Loucy (cell line): ENCODE measurements around the gene CNKSR1.

ENCODE experiments used
- EZH2phosphoT487 ChIP-seq: fragments of 200-600 bp; IDR thresholded peaks from 2 replicates; pipeline ENCODE4 v1.6.1; 2018; ENCODE audit warnings: antibody characterized with exemption, mild to moderate bottlenecking, moderate library complexity, borderline replicate concordance
- TF ChIP-seq, protein P1 (sequence below): fragments of 200-600 bp; sonication (generic); conservative IDR thresholded peaks from 2 replicates; pipeline ENCODE4 v1.5.1; 2014; ENCODE audit warnings: mild to moderate bottlenecking, antibody characterized with exemption, low read length

DNA sequence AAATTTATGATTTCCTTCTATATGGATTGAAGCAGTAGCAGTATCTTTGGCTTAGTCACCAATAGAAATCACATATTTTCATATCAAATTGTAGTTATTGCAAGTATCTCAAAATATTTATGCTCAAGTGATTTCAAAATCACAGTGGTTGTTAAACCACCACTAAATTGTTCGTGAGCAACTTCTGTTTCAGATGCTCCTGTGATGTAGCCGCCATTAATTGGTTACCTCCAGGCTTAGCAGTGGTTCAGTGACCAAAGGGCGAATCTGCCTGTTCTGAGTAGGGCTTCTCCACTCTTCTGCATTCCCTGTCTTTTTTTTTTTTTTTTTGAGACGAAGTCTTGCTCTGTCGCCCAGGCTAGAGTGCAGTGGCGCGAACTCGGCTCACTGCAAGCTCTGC, 1.9 kb upstream of the CNKSR1 start:
- TF ChIP-seq, protein P1, sequence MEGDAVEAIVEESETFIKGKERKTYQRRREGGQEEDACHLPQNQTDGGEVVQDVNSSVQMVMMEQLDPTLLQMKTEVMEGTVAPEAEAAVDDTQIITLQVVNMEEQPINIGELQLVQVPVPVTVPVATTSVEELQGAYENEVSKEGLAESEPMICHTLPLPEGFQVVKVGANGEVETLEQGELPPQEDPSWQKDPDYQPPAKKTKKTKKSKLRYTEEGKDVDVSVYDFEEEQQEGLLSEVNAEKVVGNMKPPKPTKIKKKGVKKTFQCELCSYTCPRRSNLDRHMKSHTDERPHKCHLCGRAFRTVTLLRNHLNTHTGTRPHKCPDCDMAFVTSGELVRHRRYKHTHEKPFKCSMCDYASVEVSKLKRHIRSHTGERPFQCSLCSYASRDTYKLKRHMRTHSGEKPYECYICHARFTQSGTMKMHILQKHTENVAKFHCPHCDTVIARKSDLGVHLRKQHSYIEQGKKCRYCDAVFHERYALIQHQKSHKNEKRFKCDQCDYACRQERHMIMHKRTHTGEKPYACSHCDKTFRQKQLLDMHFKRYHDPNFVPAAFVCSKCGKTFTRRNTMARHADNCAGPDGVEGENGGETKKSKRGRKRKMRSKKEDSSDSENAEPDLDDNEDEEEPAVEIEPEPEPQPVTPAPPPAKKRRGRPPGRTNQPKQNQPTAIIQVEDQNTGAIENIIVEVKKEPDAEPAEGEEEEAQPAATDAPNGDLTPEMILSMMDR = no peak
- TF ChIP-seq EZH2phosphoT487 = no peak
